ENCODE data around the gene GINS2. TPM values are rescaled to one million over a fixed set of nuclear protein-coding genes. Genes with fewer than 3 reads are reported as not detected.
A peak's percentile ranks its signal among the peaks of the same experiment; 100 is the strongest.

GINS2 gene
- polyA plus RNA-seq, 1 of the 3 experiments (the other 2 are of a cell fraction), result 9.0 TPM

GRCh38 chr16:85639529-85640253 is 49.1 kb downstream of the GINS2 start (continued):
- TF ChIP-seq, protein P1, sequence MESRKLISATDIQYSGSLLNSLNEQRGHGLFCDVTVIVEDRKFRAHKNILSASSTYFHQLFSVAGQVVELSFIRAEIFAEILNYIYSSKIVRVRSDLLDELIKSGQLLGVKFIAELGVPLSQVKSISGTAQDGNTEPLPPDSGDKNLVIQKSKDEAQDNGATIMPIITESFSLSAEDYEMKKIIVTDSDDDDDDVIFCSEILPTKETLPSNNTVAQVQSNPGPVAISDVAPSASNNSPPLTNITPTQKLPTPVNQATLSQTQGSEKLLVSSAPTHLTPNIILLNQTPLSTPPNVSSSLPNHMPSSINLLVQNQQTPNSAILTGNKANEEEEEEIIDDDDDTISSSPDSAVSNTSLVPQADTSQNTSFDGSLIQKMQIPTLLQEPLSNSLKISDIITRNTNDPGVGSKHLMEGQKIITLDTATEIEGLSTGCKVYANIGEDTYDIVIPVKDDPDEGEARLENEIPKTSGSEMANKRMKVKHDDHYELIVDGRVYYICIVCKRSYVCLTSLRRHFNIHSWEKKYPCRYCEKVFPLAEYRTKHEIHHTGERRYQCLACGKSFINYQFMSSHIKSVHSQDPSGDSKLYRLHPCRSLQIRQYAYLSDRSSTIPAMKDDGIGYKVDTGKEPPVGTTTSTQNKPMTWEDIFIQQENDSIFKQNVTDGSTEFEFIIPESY (IDR thresholded peaks at IDR 0.05; ENCODE audit: borderline replicate concordance, low read depth), result no peak
- TF ChIP-seq EP300 (IDR thresholded peaks at IDR 0.05; ENCODE audit: borderline replicate concordance in 1 of 2, low read depth in 1 of 2, low read length in 1 of 2), result peak in 1 of 2 experiments; percentile 53; a peak in 1 of 4 replicates
- no peak for TF ChIP-seq FOXM1 (IDR thresholded peaks at IDR 0.05; ENCODE audit: low read depth)
- TF ChIP-seq JUND (IDR thresholded peaks at IDR 0.05), result no peak
- TF ChIP-seq, protein P2, sequence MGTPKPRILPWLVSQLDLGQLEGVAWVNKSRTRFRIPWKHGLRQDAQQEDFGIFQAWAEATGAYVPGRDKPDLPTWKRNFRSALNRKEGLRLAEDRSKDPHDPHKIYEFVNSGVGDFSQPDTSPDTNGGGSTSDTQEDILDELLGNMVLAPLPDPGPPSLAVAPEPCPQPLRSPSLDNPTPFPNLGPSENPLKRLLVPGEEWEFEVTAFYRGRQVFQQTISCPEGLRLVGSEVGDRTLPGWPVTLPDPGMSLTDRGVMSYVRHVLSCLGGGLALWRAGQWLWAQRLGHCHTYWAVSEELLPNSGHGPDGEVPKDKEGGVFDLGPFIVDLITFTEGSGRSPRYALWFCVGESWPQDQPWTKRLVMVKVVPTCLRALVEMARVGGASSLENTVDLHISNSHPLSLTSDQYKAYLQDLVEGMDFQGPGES (IDR thresholded peaks at IDR 0.05; ENCODE audit: low read depth, low read length), result no peak
- no peak for TF ChIP-seq ELF1 (IDR thresholded peaks at IDR 0.05)
- no peak for TF ChIP-seq GABPA (IDR thresholded peaks at IDR 0.05; ENCODE audit: low read depth)
- TF ChIP-seq SMC3 (IDR thresholded peaks at IDR 0.05; ENCODE audit: low read depth, low read length), result no peak
- no peak for TF ChIP-seq GATA2 (CRISPR knock-in tag; IDR thresholded peaks at IDR 0.05)

DNA sequence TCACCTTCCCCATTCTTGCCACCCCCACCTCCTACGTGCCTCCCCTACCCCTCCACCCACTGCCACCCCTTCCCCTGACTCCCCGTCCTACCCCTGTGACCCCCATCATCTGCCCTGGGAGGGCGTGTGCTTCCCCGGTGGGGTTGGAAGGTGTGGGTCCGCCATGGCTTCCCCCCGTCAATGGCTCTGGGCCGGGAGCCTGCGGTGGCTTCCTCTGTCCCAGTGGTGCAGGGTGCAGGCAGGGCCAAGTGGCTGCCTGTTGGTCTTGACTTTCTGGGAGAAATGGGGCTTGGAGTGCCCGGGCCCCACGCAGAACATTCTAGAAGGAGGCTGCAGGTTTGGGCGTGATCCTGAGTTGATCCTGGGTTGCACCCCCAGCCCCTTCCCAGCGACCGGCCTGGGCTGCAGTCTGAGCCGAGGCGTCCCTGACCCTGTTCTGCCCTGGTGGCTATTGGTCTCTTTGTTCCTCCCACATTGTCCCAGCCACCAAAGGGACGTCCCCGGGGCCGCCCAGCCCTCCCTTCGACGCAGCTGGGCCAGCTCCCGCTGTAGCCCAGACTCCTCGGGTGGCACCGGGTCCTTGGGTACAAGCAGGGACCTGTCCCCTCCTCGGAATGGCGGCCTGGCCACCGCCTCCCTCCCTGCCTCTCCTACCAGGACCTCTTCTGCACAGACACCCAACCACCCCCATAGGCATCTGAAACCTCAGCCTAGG is 49.9 kb downstream of the GINS2 start:
- no peaks in the 10 kb centered on the region for H3K27me3 ChIP-seq (ENCODE audit: insufficient read depth)
- peak overlapping the region in 1 of 2 experiments; percentile 54; a peak in 2 of 4 replicates for H3K27ac ChIP-seq (ENCODE audit: low read depth in 2 of 2, low read length in 1 of 2)
- TF ChIP-seq, protein P3, sequence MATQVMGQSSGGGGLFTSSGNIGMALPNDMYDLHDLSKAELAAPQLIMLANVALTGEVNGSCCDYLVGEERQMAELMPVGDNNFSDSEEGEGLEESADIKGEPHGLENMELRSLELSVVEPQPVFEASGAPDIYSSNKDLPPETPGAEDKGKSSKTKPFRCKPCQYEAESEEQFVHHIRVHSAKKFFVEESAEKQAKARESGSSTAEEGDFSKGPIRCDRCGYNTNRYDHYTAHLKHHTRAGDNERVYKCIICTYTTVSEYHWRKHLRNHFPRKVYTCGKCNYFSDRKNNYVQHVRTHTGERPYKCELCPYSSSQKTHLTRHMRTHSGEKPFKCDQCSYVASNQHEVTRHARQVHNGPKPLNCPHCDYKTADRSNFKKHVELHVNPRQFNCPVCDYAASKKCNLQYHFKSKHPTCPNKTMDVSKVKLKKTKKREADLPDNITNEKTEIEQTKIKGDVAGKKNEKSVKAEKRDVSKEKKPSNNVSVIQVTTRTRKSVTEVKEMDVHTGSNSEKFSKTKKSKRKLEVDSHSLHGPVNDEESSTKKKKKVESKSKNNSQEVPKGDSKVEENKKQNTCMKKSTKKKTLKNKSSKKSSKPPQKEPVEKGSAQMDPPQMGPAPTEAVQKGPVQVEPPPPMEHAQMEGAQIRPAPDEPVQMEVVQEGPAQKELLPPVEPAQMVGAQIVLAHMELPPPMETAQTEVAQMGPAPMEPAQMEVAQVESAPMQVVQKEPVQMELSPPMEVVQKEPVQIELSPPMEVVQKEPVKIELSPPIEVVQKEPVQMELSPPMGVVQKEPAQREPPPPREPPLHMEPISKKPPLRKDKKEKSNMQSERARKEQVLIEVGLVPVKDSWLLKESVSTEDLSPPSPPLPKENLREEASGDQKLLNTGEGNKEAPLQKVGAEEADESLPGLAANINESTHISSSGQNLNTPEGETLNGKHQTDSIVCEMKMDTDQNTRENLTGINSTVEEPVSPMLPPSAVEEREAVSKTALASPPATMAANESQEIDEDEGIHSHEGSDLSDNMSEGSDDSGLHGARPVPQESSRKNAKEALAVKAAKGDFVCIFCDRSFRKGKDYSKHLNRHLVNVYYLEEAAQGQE (IDR thresholded peaks at IDR 0.05; ENCODE audit: low read depth, low read length), result no peak
- TF ChIP-seq TEAD4 (IDR thresholded peaks at IDR 0.05; ENCODE audit: borderline replicate concordance, insufficient read depth) (no peak), CTCF (IDR thresholded peaks at IDR 0.05) (no peak), RFX5 (IDR thresholded peaks at IDR 0.05; ENCODE audit: low read length) (no peak), PBX3 (IDR thresholded peaks at IDR 0.05) (no peak), EP300 (IDR thresholded peaks at IDR 0.05; ENCODE audit: borderline replicate concordance in 1 of 2, low read depth in 1 of 2, low read length in 1 of 2) (no peak), FOXM1 (IDR thresholded peaks at IDR 0.05; ENCODE audit: low read depth) (no peak)
- TF ChIP-seq, protein P4, sequence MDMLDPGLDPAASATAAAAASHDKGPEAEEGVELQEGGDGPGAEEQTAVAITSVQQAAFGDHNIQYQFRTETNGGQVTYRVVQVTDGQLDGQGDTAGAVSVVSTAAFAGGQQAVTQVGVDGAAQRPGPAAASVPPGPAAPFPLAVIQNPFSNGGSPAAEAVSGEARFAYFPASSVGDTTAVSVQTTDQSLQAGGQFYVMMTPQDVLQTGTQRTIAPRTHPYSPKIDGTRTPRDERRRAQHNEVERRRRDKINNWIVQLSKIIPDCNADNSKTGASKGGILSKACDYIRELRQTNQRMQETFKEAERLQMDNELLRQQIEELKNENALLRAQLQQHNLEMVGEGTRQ (IDR thresholded peaks at IDR 0.05; ENCODE audit: borderline replicate concordance, low read depth, low read length), result no peak
- TF ChIP-seq, protein P2 (IDR thresholded peaks at IDR 0.05; ENCODE audit: low read depth, low read length), result no peak

More for the DNA sequence above, 49.9 kb downstream of the GINS2 start:
- H2AFZ ChIP-seq (ENCODE audit: low read depth), result no peak overlapping the region
- H3K4me3 ChIP-seq (ENCODE audit: low read depth in 2 of 2, low read length in 1 of 2), result no peak overlapping the region
- peaks cover 20% of the 10 kb centered on the region; the same call in 1 of the 2 replicates for H3K79me2 ChIP-seq (ENCODE audit: insufficient read depth)
- H3K4me1 ChIP-seq (ENCODE audit: control insufficient read depth in 1 of 2, insufficient read depth in 2 of 2, low read depth in 1 of 2, low read length in 1 of 2), result peaks cover 0 to 82% of the 10 kb centered on the region in 2 experiments; a peak in 1 of 4 replicates
- no peaks in the 10 kb centered on the region for H3K9me2 ChIP-seq
- DNase-seq, result no peak
- ChIA-PET CTCF (interaction anchor here (0.8 to 4.3 kb wide), 8 partner anchors 10 to 363 kb away, joined by 3 to 21 read pairs (median 4); no protein-coding TSS in a partner anchor), POLR2A (interaction anchor here (1.6 kb wide), 1 partner anchor 11 kb away, joined by 5 read pairs; no protein-coding TSS in a partner anchor)
- no peak overlapping the region for H3K9ac ChIP-seq
- peaks cover 0 to 47% of the 10 kb centered on the region in 2 experiments for H3K36me3 ChIP-seq (replicated peaks in 1 of 2; ENCODE audit: control insufficient read depth in 1 of 2, insufficient read depth in 2 of 2, low read length in 1 of 2)
- no peaks in the 10 kb centered on the region for H3F3A ChIP-seq (replicated peaks; ENCODE audit: insufficient read depth)
- H4K20me1 ChIP-seq (ENCODE audit: insufficient read depth), result peaks cover 98% of the 10 kb centered on the region
- WGBS (ENCODE audit: low lambda C conversion rate), result 96% methylated on average over 11 of the region's 26 CpGs
- H3K9me3 ChIP-seq, result no peaks in the 10 kb centered on the region
- no peak overlapping the region for H3K4me2 ChIP-seq
